ENCODE measurements around the gene KRTAP1-3. TPM values are rescaled to one million over a fixed set of nuclear protein-coding genes. Genes with fewer than 3 reads are reported as not detected.
"Not testable (repeated sequence)": the region's sequence is repeated elsewhere in the genome, so short reads cannot be mapped to it uniquely, and the experiment has no call there.

The KRTAP1-3 gene
- total RNA-seq, 4 donors from 2014 or later: not detected

DNA sequence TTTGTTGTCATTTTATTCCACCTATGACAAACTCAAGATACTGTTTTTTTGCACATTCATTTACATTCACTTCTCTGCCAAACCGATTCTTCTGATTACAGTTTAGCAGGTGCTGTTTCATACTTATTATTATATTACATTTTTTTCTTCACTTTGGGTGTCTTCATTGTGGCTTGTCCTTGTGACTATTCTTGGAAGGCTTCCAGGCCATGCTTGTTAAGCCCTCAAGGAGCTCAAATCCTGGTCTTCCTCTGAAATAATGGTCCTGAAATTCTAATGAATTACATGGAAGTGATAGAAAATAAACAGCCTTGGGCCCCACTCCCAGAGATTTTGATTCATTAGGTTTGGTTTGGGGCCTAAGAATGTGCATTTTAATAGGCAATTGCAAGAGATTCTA, 29.6 kb upstream of the KRTAP1-3 start:
- Histone ChIP-seq H3K9me3 (no peaks in the 10 kb centered on the region), H3K27ac (replicated peaks in 1 of 4) (no peak overlapping the region), H3K4me3 (no peak overlapping the region), H3K4me1 (no peaks in the 10 kb centered on the region), H3K36me3 (no peaks in the 10 kb centered on the region), H3K27me3 (no peaks in the 10 kb centered on the region)
- intact Hi-C loops (cut with DNase I): no loop called here
- 88% methylated on average over 1 of the region's 1 CpG for WGBS
- DNase-seq (ENCODE audit: extremely low spot score): no peak
- TF ChIP-seq POLR2A (IDR thresholded peaks at IDR 0.05; ENCODE audit: low read depth) (no peak), POLR2AphosphoS5 (IDR thresholded peaks at IDR 0.05) (no peak), EP300 (IDR thresholded peaks at IDR 0.05) (no peak)
- TF ChIP-seq, protein P1, sequence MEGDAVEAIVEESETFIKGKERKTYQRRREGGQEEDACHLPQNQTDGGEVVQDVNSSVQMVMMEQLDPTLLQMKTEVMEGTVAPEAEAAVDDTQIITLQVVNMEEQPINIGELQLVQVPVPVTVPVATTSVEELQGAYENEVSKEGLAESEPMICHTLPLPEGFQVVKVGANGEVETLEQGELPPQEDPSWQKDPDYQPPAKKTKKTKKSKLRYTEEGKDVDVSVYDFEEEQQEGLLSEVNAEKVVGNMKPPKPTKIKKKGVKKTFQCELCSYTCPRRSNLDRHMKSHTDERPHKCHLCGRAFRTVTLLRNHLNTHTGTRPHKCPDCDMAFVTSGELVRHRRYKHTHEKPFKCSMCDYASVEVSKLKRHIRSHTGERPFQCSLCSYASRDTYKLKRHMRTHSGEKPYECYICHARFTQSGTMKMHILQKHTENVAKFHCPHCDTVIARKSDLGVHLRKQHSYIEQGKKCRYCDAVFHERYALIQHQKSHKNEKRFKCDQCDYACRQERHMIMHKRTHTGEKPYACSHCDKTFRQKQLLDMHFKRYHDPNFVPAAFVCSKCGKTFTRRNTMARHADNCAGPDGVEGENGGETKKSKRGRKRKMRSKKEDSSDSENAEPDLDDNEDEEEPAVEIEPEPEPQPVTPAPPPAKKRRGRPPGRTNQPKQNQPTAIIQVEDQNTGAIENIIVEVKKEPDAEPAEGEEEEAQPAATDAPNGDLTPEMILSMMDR (IDR thresholded peaks at IDR 0.05): no peak

DNA sequence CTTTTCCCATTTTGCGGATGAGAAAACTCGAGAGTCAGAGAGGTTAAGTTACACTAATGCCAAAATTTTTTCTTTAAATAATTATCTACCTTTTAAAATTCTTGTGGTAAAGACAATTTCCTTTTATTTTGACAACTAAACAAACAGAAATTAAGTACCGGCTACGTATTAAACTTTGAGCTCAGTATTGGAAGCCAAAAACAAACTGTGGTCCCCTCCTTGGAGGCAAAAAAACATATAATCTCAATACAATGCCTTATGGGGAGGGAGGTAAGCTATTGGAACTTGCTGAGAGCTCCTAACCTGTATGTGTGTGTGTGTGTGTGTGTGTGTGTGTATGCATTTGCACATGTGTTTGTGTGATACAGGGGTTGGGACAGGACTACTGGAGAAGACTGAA, 28.8 kb upstream of the KRTAP1-3 start:
- Histone ChIP-seq H3K9me3 (no peaks in the 10 kb centered on the region), H3K36me3 (no peaks in the 10 kb centered on the region), H3K4me1 (no peaks in the 10 kb centered on the region), H3K27me3 (peaks cover 0 to 5% (median 0%) of the 10 kb centered on the region in 4 donors), H3K4me3 (no peak overlapping the region), H3K27ac (replicated peaks in 1 of 4) (no peak overlapping the region)
- TF ChIP-seq, protein P1 (IDR thresholded peaks at IDR 0.05): no peak
- DNase-seq (ENCODE audit: extremely low spot score): no peak
- intact Hi-C loops (cut with DNase I): no loop called here
- 89% methylated on average over 4 of the region's 4 CpGs for WGBS

DNA sequence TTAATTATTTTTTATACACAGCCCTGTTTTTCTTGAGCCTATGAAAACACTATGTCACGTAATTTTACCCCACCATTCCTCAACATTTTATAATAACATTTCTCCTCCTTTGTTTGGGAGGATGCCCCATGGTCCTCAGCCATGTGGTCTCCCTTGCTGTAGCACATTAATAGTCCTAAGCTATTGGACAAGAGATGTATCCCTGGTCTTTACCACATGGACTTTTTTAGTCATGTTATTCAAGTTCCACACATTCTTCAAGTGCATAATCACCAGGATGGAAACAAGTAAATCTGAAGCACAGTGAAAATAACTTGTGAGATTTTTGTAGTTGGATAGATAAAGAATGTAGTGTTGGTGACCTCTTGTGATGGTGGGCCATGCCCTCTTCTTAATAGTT, 27.3 kb upstream of the KRTAP1-3 start:
- intact Hi-C loops (cut with DNase I): no loop called here
- TF ChIP-seq, protein P1 (IDR thresholded peaks at IDR 0.05): no peak
- TF ChIP-seq POLR2AphosphoS5 (IDR thresholded peaks at IDR 0.05): no peak
- no peak for TF ChIP-seq POLR2A (IDR thresholded peaks at IDR 0.05; ENCODE audit: low read depth)
- no peak for TF ChIP-seq EP300 (IDR thresholded peaks at IDR 0.05)
- no peak for DNase-seq (ENCODE audit: extremely low spot score)
- Histone ChIP-seq H3K9me3 (peaks cover 0 to 5% (median 0%) of the 10 kb centered on the region in 4 donors), H3K27ac (replicated peaks in 1 of 4) (no peak overlapping the region), H3K4me3 (no peak overlapping the region), H3K4me1 (no peaks in the 10 kb centered on the region), H3K36me3 (no peaks in the 10 kb centered on the region), H3K27me3 (peaks cover 0 to 16% (median 0%) of the 10 kb centered on the region in 4 donors)
- 66% methylated on average over 1 of the region's 1 CpG for WGBS

DNA sequence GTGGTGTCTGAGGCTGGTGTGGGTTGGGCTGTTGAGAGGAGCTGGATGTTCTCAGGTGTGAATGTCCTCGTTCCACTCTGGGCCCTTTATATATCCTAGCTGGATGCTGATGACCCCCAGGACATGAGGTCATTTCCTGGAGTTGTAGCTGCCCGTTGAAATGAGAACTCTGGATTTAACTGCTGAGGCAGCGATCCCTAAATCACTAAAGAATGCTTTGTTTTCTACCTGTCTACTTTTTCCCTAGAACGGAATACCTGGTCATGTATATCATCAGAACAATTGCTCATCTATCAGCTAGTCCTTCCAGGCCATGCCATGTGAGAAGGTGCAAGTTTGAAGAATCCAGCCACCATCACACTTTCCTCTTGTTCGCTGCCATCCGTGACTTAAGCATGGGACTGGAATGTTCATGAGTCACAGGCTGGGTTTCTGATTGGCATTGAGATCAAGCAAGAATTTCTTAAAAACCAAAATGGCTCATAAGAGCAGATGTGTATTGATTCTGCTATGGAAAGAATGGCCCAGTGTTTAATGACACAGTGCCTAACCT, 25.5 kb upstream of the KRTAP1-3 start, which contains the start of gene KRTAP2-3:
TSS of gene KRTAP2-3 (minus strand) at position 63 of the 553 bp plus-strand sequence. CDS start 64 bp downstream, outside the sequence.
- TF ChIP-seq POLR2A (IDR thresholded peaks at IDR 0.05; ENCODE audit: low read depth) (no peak), POLR2AphosphoS5 (IDR thresholded peaks at IDR 0.05) (no peak), EP300 (IDR thresholded peaks at IDR 0.05) (no peak)
- TF ChIP-seq, protein P1 (IDR thresholded peaks at IDR 0.05): no peak
- DNase-seq (ENCODE audit: extremely low spot score): no peak
- Histone ChIP-seq H3K4me3 (no peak within 1 kb of the TSS), H3K4me1 (no peaks in the 10 kb centered on the region), H3K27me3 (peaks cover 0 to 16% (median 0%) of the 10 kb centered on the region in 4 donors), H3K36me3 (no peaks in the 10 kb centered on the region), H3K9me3 (peaks cover 0 to 5% (median 0%) of the 10 kb centered on the region in 4 donors), H3K27ac (replicated peaks in 1 of 4) (no peak within 1 kb of the TSS)
- WGBS: 77% methylated on average over 5 of the region's 6 CpGs
- intact Hi-C loops (cut with DNase I): no loop called here

DNA sequence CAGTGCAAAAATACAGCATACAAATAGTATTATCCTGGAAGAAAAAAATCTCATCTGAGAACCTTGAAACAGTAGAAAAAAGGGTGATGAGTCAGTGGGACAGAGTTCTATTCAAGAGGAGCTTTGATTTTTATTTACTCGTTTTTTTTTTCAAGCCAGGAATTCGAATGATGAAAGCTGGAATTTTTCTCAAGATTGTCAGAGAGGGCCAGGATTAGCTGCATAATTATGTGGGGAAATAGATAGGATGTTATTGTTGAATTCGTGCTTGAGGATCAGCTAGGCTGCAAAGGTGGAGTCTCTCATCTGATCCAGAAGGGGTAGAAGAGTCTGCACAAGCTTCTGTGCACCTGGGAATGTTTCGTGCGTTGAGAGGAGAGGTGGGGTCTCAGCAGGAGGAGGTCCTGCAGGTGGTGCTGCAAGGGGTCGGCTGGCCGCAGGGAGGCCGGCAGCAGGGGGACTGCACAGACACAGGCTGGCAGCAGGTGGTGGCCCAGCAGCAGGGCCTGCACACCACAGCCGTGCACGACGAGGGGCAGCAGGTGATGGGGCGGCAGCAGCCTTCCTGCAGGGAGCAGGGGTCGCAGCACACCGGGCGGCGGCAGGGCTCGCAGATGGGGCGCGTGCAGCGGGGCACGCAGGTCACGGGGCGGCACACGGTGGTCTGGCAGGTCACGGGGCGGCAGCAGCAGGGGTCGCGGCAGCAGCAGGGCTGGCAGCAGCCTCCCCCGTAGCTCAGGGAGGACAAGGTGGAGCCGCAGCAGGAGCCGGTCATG, 24.8 kb upstream of the KRTAP1-3 start:
- peaks cover 0 to 16% (median 0%) of the 10 kb centered on the region in 4 donors for H3K27me3 ChIP-seq
- 32% methylated on average over 8 of the region's 31 CpGs for WGBS

More for the DNA sequence above, 24.8 kb upstream of the KRTAP1-3 start:
- DNase-seq (ENCODE audit: extremely low spot score); intact Hi-C loops (cut with DNase I); H3K36me3 ChIP-seq; H3K4me3 ChIP-seq; H3K4me1 ChIP-seq; H3K9me3 ChIP-seq; H3K27ac ChIP-seq (replicated peaks in 1 of 4): not testable (repeated sequence)

Measured in esophagus muscularis mucosa (tissue), 4 donors.